HEK293 (cell line): ENCODE measurements around the gene SLC26A5.

Source experiments
- CTCF ChIA-PET: fragments of 350-600 bp; formaldehyde crosslinking; extraction: SDS; loops from one replicate; lab custom pipeline; 2021; ENCODE audit warnings: antibody characterized with exemption; lab: Yijun Ruan, JAX
- POLR2A ChIA-PET: fragments of 300-600 bp; formaldehyde crosslinking; extraction: SDS; loops from one replicate; lab custom pipeline; 2020; ENCODE audit warnings: antibody characterized with exemption, inconsistent platforms; lab: Yijun Ruan, JAX
- H3K27ac ChIP-seq: fragments of 200-500 bp; sonication (Bioruptor generic); 2 replicates; pipeline ENCODE4 v1.5.1; 2014; ENCODE audit warnings: low read depth, low read length, control low read depth, inconsistent platforms; ENCODE audit errors: extremely low read depth
- H3K36me3 ChIP-seq, 2 experiments: fragments of 200-500 bp in 1 of 2; sonication (Bioruptor generic) in 1 of 2; 1 replicate in 1 of 2; 2 replicates in 1 of 2; pipeline ENCODE4 v1.5.1; 2014 to 2017; ENCODE audit warnings: inconsistent platforms in 2 of 2, low read length in 2 of 2; ENCODE audit not compliant: control insufficient read depth in 2 of 2, insufficient read depth in 1 of 2
- H3K4me1 ChIP-seq: fragments of 200-500 bp; sonication (Bioruptor generic); 2 replicates; pipeline ENCODE4 v1.5.1; 2014; ENCODE audit warnings: mild to moderate bottlenecking, low read length, inconsistent platforms; ENCODE audit not compliant: control insufficient read depth, insufficient read depth
- H3K4me3 ChIP-seq: 2 replicates; pipeline ENCODE4 v1.5.1; 2011; ENCODE audit warnings: low read depth, mild to moderate bottlenecking, control low read depth, low read length, moderate library complexity
- H3K9me3 ChIP-seq: fragments of 200-500 bp; sonication (Bioruptor generic); 2 replicates; pipeline ENCODE4 v1.5.1; 2014; ENCODE audit warnings: low read depth, low read length, inconsistent platforms; ENCODE audit not compliant: control insufficient read depth, insufficient read depth
- CTCF ChIP-seq: fragments of 450-650 bp; formaldehyde crosslinking; IDR thresholded peaks from 2 replicates; pipeline ENCODE4 v1.5.1; 2016; ENCODE audit warnings: missing biosample characterization, missing genetic modification characterization
- GFI1B ChIP-seq: fragments of 450-650 bp; formaldehyde crosslinking; IDR thresholded peaks from 2 replicates; pipeline ENCODE4 v1.5.1; 2016; ENCODE audit warnings: missing biosample characterization, missing genetic modification characterization
- GLI2 ChIP-seq: fragments of 450-650 bp; formaldehyde crosslinking; IDR thresholded peaks from 2 replicates; pipeline ENCODE4; 2017; ENCODE audit warnings: missing biosample characterization, missing genetic modification characterization, low read depth, borderline replicate concordance
- KLF1 ChIP-seq: fragments of 450-650 bp; formaldehyde crosslinking; IDR thresholded peaks from 2 replicates; pipeline ENCODE4 v1.5.1; 2016; ENCODE audit warnings: missing biosample characterization, missing genetic modification characterization
- KLF9 ChIP-seq: fragments of 450-650 bp; formaldehyde crosslinking; IDR thresholded peaks from 2 replicates; pipeline ENCODE4 v1.5.1; 2016; ENCODE audit warnings: missing biosample characterization, missing genetic modification characterization, low read depth
- PRDM2 ChIP-seq: fragments of 450-650 bp; formaldehyde crosslinking; IDR thresholded peaks from 2 replicates; pipeline ENCODE4 v1.5.1; 2016; ENCODE audit warnings: missing biosample characterization, missing genetic modification characterization, borderline replicate concordance
- SALL2 ChIP-seq: fragments of 450-650 bp; formaldehyde crosslinking; IDR thresholded peaks from 2 replicates; pipeline ENCODE4 v1.5.0; 2017; ENCODE audit warnings: missing biosample characterization, mild to moderate bottlenecking, missing genetic modification characterization, borderline replicate concordance
- SCRT1 ChIP-seq: fragments of 450-650 bp; formaldehyde crosslinking; IDR thresholded peaks from 2 replicates; pipeline ENCODE4 v1.5.1; 2016; ENCODE audit warnings: missing biosample characterization, missing genetic modification characterization, borderline replicate concordance
- ZBTB21 ChIP-seq: fragments of 450-650 bp; formaldehyde crosslinking; IDR thresholded peaks from 2 replicates; pipeline ENCODE4 v1.5.1; 2017; ENCODE audit warnings: missing biosample characterization, missing genetic modification characterization
- ZBTB44 ChIP-seq: fragments of 450-650 bp; IDR thresholded peaks from 2 replicates; pipeline ENCODE4 v1.5.1; 2018; ENCODE audit warnings: missing biosample characterization, mild to moderate bottlenecking, missing genetic modification characterization
- ZBTB6 ChIP-seq: fragments of 450-650 bp; formaldehyde crosslinking; IDR thresholded peaks from 2 replicates; pipeline ENCODE4 v1.5.1; 2017; ENCODE audit warnings: missing biosample characterization, missing genetic modification characterization
- ZNF133 ChIP-seq: fragments of 450-650 bp; formaldehyde crosslinking; IDR thresholded peaks from 2 replicates; pipeline ENCODE4 v1.5.1; 2016; ENCODE audit warnings: missing biosample characterization, missing genetic modification characterization
- ZNF174 ChIP-seq: fragments of 450-650 bp; formaldehyde crosslinking; IDR thresholded peaks from 2 replicates; pipeline ENCODE4 v1.5.0; 2017; ENCODE audit warnings: missing biosample characterization, mild to moderate bottlenecking, missing genetic modification characterization
- ZNF175 ChIP-seq: fragments of 450-650 bp; formaldehyde crosslinking; IDR thresholded peaks from 2 replicates; pipeline ENCODE4 v1.5.1; 2016; ENCODE audit warnings: missing biosample characterization, missing genetic modification characterization
- ZNF214 ChIP-seq: fragments of 450-650 bp; formaldehyde crosslinking; IDR thresholded peaks from 2 replicates; pipeline ENCODE4 v1.5.1; 2017; ENCODE audit warnings: missing biosample characterization, mild to moderate bottlenecking, missing genetic modification characterization, borderline replicate concordance
- ZNF223 ChIP-seq: fragments of 450-650 bp; formaldehyde crosslinking; IDR thresholded peaks from 2 replicates; pipeline ENCODE4 v1.5.1; 2016; ENCODE audit warnings: missing biosample characterization, missing genetic modification characterization
- ZNF335 ChIP-seq: fragments of 450-650 bp; formaldehyde crosslinking; conservative IDR thresholded peaks from 2 replicates; pipeline ENCODE4 v1.5.1; 2016; ENCODE audit warnings: missing biosample characterization, missing genetic modification characterization
- ZNF362 ChIP-seq: fragments of 450-650 bp; formaldehyde crosslinking; IDR thresholded peaks from 2 replicates; pipeline ENCODE4 v1.5.1; 2016; ENCODE audit warnings: missing biosample characterization, missing genetic modification characterization
- ZNF513 ChIP-seq: fragments of 450-650 bp; IDR thresholded peaks from 2 replicates; pipeline ENCODE4 v1.5.1; 2018; ENCODE audit warnings: missing biosample characterization, missing genetic modification characterization
- ZNF514 ChIP-seq: fragments of 450-650 bp; formaldehyde crosslinking; IDR thresholded peaks from 2 replicates; pipeline ENCODE4 v1.5.1; 2016; ENCODE audit warnings: missing biosample characterization, missing genetic modification characterization
- ZNF530 ChIP-seq: fragments of 450-650 bp; formaldehyde crosslinking; IDR thresholded peaks from 2 replicates; pipeline ENCODE4 v1.5.1; 2016; ENCODE audit warnings: low read depth, missing biosample characterization, missing genetic modification characterization
- ZNF549 ChIP-seq: fragments of 450-650 bp; IDR thresholded peaks from 2 replicates; pipeline ENCODE4 v1.5.1; 2018; ENCODE audit warnings: missing biosample characterization, missing genetic modification characterization, mild to moderate bottlenecking, inconsistent platforms, moderate library complexity
- ZNF629 ChIP-seq: fragments of 450-650 bp; formaldehyde crosslinking; IDR thresholded peaks from 2 replicates; pipeline ENCODE4 v1.5.1; 2017; ENCODE audit warnings: missing biosample characterization, missing genetic modification characterization
- ZNF670 ChIP-seq: fragments of 450-650 bp; formaldehyde crosslinking; IDR thresholded peaks from 2 replicates; pipeline ENCODE4 v1.5.1; 2016; ENCODE audit warnings: missing biosample characterization, missing genetic modification characterization, low read depth

Gene SLC26A5

GRCh38 chr7:103387242-103387641 is 58.8 kb downstream of the SLC26A5 start:
- H3K4me3 ChIP-seq: no peak overlapping the region
- no peaks in the 10 kb centered on the region for H3K36me3 ChIP-seq
- no peaks in the 10 kb centered on the region for H3K9me3 ChIP-seq
- no peak overlapping the region for H3K27ac ChIP-seq
- TF ChIP-seq SALL2 (tag by site-specific recombination) (no peak), CTCF (tag by site-specific recombination) (no peak), ZNF670 (tag by site-specific recombination) (no peak), ZNF530 (tag by site-specific recombination) (no peak), ZNF214 (tag by site-specific recombination) (no peak), GFI1B (tag by site-specific recombination) (no peak), KLF1 (tag by site-specific recombination) (no peak), ZNF175 (tag by site-specific recombination) (no peak), ZNF513 (tag by site-specific recombination) (no peak), ZNF549 (no peak), ZBTB44 (tag by site-specific recombination) (no peak), ZBTB21 (tag by site-specific recombination) (no peak), ZNF629 (no peak), GLI2 (tag by site-specific recombination) (no peak), ZNF133 (tag by site-specific recombination) (no peak), ZNF514 (tag by site-specific recombination) (no peak)
- POLR2A ChIA-PET: no interaction called here
- CTCF ChIA-PET: no interaction called here
- no peaks in the 10 kb centered on the region for H3K4me1 ChIP-seq

- Histone ChIP-seq H3K4me1 (no peaks in the 10 kb centered on the region), H3K9me3 (no peaks in the 10 kb centered on the region), H3K27ac (no peak overlapping the region), H3K36me3 (no peaks in the 10 kb centered on the region), H3K4me3 (no peak overlapping the region)
- ChIA-PET POLR2A (no interaction called here), CTCF (no interaction called here)
- no peak for TF ChIP-seq ZNF174 (tag by site-specific recombination)
- TF ChIP-seq ZBTB6 (tag by site-specific recombination): no peak
- no peak for TF ChIP-seq ZNF362 (tag by site-specific recombination)
- TF ChIP-seq KLF9 (tag by site-specific recombination): no peak
- no peak for TF ChIP-seq ZNF223 (tag by site-specific recombination)
- TF ChIP-seq SCRT1 (tag by site-specific recombination): no peak
- TF ChIP-seq ZNF335 (tag by site-specific recombination): no peak
- no peak for TF ChIP-seq PRDM2 (tag by site-specific recombination)
Measured at GRCh38 chr7:103382032-103382402, 64.0 kb downstream of the SLC26A5 start.
